Occipital lobe (tissue), 2 donors: ENCODE data around the gene PELO. TPM values are rescaled to one million over a fixed set of nuclear protein-coding genes. Genes with fewer than 3 reads are reported as not detected.
"Not testable (repeated sequence)": the region's sequence is repeated elsewhere in the genome, so short reads cannot be mapped to it uniquely, and the experiment has no call there.

Experiments used
- DNase-seq: peaks from one replicate; lab custom pipeline; 2025; lab: John Stamatoyannopoulos, UW
- total RNA-seq: library from RNA; depleted of rRNA; stranded (reverse); fragments of >200 nt; gene quantifications from one replicate; pipeline ENCODE4 v1.2.3, GENCODE V29; 2014

PELO gene, protein sequence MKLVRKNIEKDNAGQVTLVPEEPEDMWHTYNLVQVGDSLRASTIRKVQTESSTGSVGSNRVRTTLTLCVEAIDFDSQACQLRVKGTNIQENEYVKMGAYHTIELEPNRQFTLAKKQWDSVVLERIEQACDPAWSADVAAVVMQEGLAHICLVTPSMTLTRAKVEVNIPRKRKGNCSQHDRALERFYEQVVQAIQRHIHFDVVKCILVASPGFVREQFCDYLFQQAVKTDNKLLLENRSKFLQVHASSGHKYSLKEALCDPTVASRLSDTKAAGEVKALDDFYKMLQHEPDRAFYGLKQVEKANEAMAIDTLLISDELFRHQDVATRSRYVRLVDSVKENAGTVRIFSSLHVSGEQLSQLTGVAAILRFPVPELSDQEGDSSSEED
- total RNA-seq = 36.2 TPM

GRCh38 chr5:52787600-52788504 is at the start of gene PELO, which contains the start of gene ITGA1:
Gene PELO, plus strand, starts transcription at chr5:52787916. Its CDS starts 12,479 bp downstream, at chr5:52800395.
Gene ITGA1, plus strand, starts transcription at chr5:52787916. Its CDS starts 438 bp downstream, at chr5:52788354.
- DNase-seq = no peak

GRCh38 chr5:52738095-52738506 is 49.6 kb upstream of the PELO start:
- no peak for DNase-seq

GRCh38 chr5:52740007-52740406 is 47.7 kb upstream of the PELO start:
- DNase-seq = no peak

- DNase-seq = no peak
These were observed 44.7 kb upstream of the PELO start for GRCh38 chr5:52743012-52743411.

DNA sequence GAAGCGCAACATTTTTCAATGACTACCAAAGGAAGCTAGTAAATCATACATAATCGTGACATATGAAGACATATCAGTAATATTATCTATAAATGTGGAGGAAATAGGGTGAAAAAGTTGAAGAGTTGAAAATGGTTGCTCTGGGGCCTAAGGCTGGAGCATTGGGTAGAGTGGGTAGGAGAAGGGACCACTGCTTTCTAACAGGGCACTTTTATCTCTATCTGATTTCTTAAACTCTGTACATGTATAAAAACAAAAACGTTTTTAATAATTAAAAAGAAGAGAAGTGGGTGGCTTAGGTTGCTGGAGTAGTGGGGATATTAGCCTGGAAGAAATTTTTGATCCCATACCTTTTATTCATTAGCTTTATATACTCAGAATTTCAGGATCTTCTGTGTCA is 44.2 kb upstream of the PELO start:
- DNase-seq = no peak

DNA sequence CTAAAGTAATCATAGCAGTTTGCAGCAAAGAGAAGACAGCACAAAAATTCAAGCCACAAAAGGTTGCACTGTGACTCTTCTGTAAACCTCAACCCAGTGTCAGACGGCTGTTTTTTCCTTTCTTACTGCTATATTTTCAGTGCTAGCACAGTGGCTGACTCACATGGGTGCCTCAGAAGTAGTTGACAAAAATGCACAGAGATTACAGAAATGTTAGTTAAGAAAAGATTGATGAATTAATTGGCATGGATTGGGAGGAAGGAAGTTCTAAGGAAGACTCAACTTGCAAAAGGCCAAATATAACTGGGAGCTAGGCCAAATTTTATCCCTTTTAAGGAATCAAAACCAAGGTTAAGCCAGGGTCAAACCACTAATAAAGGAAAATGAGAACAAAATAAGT is 43.7 kb upstream of the PELO start:
- no peak for DNase-seq

GRCh38 chr5:52744867-52745458 is 42.8 kb upstream of the PELO start:
- DNase-seq = not testable (repeated sequence)

GRCh38 chr5:52746539-52746938 is 41.2 kb upstream of the PELO start:
- DNase-seq = no peak

DNA sequence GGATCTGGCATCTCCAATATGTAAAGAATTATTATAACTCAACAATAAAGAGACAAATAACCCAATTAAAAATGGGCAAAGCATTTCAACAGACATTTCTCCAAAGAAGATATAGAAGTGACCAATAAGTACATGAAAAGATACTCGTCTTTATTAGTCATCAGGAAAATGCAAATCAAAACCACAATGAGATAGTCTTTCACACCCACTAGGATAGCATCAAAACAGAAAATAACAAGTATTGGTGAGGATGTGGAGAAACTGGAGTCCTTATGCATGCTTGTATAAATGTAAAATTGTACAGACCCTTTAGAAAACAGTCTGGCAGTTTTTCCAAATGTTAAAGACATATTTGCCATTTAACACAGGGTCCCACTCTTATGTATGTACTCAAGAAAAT is 39.1 kb upstream of the PELO start:
- DNase-seq = no peak

DNA sequence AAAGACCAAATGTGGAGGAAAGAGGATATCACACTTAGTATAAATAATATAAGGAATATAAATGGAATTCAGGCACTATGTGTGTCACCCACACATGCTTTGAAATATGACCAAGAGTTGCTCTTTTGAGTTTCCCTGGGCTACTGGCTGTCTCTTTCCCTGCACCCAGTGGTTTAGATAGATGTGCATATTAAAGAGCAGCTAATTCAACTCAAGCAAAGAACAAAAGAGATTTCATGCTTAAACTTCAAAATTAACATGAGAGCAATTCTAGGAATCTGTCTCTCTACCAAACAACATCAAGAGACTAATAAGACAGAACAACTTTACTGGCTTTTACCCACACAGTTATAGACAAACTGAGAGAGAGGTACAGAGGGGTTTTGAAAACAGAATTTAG is 38.0 kb upstream of the PELO start:
- no peak for DNase-seq

DNA sequence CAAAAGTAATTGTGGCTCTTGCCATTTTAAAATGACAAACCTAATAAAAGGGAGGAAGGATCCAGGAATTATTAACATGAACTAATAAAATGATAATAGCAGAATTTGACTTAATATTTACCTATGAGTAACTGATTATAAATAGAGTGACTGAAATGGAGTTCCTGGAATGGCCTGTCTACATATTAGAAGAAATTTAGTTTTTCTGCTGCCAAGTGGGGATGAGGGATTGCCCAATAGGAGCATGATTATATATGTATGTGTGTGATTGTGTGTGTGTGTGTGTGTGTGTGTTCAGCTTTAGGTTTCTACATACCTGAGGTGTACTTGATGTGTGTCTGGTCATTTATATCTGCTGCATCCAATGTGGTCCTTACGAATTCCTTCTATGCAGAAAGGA is 36.6 kb upstream of the PELO start:
- DNase-seq = no peak

DNA sequence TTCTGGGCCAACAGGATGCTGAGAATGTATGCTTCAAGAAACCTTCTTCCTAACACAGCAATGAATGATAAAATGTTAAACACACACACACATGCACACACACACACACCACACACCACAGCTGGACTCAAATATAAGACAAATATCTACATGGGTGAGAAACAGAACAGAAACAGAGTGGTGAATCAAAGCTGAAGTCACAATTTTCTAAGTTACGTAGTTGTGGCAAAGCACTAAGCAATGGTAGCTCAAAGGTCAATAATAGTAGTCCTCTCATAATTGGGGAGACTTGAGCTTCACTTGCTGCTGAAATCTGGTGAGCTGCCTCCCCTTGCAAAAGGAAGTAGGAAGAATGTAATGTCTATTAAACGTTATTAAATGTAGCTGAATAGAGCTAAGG is 33.7 kb upstream of the PELO start:
- DNase-seq = no peak

- DNase-seq = no peak
These were observed 30.2 kb upstream of the PELO start for GRCh38 chr5:52757527-52757926.

- no peak for DNase-seq
These were observed 29.7 kb upstream of the PELO start for GRCh38 chr5:52758014-52758413.

- no peak for DNase-seq
These were observed 28.4 kb upstream of the PELO start for GRCh38 chr5:52759331-52759730.

GRCh38 chr5:52760695-52761366 is 26.9 kb upstream of the PELO start:
- DNase-seq = no peak

GRCh38 chr5:52767217-52767743 is 20.4 kb upstream of the PELO start:
- no peak for DNase-seq

DNA sequence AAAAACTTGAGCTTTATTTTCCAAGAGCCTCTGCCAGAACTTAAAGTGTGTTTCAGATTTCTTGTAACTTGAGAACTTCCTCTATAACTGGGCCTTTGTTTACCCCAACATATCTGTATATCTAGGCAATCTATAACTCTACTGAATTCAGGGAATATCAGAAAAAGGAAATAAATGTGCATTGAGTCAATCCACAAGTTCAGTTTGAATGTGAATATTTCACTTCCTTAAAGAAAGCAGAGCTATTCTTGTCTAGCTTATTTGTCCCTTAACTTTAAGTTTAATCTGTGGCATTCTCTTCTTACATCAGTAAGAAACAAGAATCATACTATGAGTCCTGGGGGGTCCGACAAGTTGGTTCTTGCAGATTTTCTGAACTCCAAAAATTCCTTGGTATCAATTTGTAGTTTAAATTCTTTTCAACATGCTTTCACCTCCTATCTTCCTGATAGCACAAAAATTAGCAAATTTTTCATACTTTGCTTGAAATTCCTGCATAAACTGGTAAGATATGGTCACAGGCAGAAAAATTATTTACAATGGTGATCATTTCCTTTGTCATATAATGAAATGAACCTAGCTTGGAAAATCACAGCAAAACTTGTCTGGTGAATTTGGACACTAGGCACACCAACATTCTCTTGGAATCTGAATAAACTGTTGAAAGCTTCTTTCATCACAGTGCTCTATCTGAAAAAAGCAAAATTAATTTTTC is 19.8 kb upstream of the PELO start:
- DNase-seq = no peak

- no peak for DNase-seq
These were observed 18.7 kb upstream of the PELO start for GRCh38 chr5:52769061-52769460.

DNA sequence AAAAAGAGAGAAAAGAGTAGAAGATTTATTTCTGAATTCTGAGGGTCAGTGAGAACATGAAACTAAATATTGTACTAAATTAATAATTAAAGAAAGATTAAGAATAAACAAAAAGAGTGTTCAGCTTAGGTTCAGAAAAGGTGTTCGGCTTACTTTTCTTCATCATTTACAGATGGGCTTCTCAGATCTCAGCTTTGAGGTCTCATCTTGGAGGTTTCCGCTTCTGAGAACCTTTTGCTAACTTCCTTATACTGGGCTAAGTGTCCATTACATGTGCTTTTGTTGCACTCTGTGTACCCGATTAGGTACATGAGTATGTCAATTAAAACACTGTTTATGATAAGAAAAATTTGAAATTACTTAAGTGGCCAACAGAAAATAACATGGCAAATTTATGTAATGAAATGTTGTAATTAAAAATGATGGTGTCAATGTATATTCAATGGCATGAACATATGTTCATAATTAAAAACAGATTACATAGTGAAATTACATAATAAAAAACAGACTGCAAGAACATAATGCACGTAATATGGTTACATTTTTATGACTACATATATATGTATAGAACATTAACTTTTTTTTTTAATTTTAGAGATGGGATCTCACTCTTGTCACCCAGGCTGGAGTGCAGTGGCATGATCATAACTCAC is 17.3 kb upstream of the PELO start:
- DNase-seq = no peak
